Neuronal stem cell (in vitro differentiated cells): ENCODE results near the gene MFNG.
A peak's percentile ranks its signal among the peaks of the same experiment; 100 is the strongest.

Experiments
- DNase-seq: peaks from one replicate; pipeline ENCODE4 v3.0.0-alpha.2; 2013; ENCODE audit warnings: low spot score
- H2AFZ ChIP-seq: one replicate; pipeline ENCODE4 v1.6.1; 2013; ENCODE audit warnings: mild to moderate bottlenecking, low read length, inconsistent platforms
- H2AK5ac ChIP-seq: 2 replicates; pipeline ENCODE4 v1.6.1; 2013; ENCODE audit warnings: low read depth, mild to moderate bottlenecking, inconsistent platforms, low read length, moderate library complexity, mixed read lengths
- H2BK120ac ChIP-seq: 2 replicates; pipeline ENCODE4 v1.6.1; 2013; ENCODE audit warnings: low read depth, mild to moderate bottlenecking, inconsistent platforms, low read length, moderate library complexity, mixed read lengths
- H2BK12ac ChIP-seq: one replicate; pipeline ENCODE4 v1.6.1; 2013; ENCODE audit warnings: low read length, inconsistent platforms
- H2BK15ac ChIP-seq: 2 replicates; pipeline ENCODE4 v1.6.1; 2013; ENCODE audit warnings: mild to moderate bottlenecking, low read length, inconsistent platforms, mixed read lengths
- H2BK5ac ChIP-seq: one replicate; pipeline ENCODE4 v1.6.1; 2013; ENCODE audit warnings: inconsistent platforms, mild to moderate bottlenecking, low read length, moderate library complexity
- H3K14ac ChIP-seq: one replicate; pipeline ENCODE4 v1.6.1; 2013; ENCODE audit warnings: low read length, inconsistent platforms
- H3K18ac ChIP-seq: 2 replicates; pipeline ENCODE4 v1.6.1; 2013; ENCODE audit warnings: low read length, inconsistent platforms
- H3K23ac ChIP-seq: 2 replicates; pipeline ENCODE4 v1.6.1; 2013; ENCODE audit warnings: low read depth, mild to moderate bottlenecking, mixed read lengths, low read length, inconsistent platforms; ENCODE audit not compliant: poor library complexity
- H3K27ac ChIP-seq: replicated peaks from 3 replicates; pipeline ENCODE4 v1.5.1; 2013; ENCODE audit warnings: low read length, inconsistent platforms
- H3K27me3 ChIP-seq, 3 experiments: 2 replicates each; pipeline ENCODE4 v1.6.1; 2013; ENCODE audit warnings: low read length in 3 of 3, mild to moderate bottlenecking in 2 of 3, inconsistent platforms in 1 of 3, low read depth in 1 of 3, mixed read lengths in 1 of 3, moderate library complexity in 1 of 3; ENCODE audit not compliant: control insufficient read depth in 3 of 3, insufficient read depth in 3 of 3
- H3K36me3 ChIP-seq, 2 donors: replicated peaks in 1 of 2; 2 replicates each; pipeline ENCODE4 v1.6.1; 2013; ENCODE audit warnings: low read length in 2 of 2; ENCODE audit not compliant: control insufficient read depth in 2 of 2, insufficient read depth in 2 of 2
- H3K4ac ChIP-seq: 2 replicates; pipeline ENCODE4 v1.6.1; 2013; ENCODE audit warnings: inconsistent platforms, mild to moderate bottlenecking, low read length, moderate library complexity
- H3K4me1 ChIP-seq, 2 donors: 1 replicate in 1 of 2; 2 replicates in 1 of 2; pipeline ENCODE4 v1.6.1; 2013; ENCODE audit warnings: low read length in 2 of 2, low read depth in 1 of 2; ENCODE audit not compliant: control insufficient read depth in 2 of 2, insufficient read depth in 1 of 2
- H3K4me2 ChIP-seq: one replicate; pipeline ENCODE4 v1.6.1; 2013; ENCODE audit warnings: mild to moderate bottlenecking, low read length, inconsistent platforms; ENCODE audit not compliant: insufficient read depth, poor library complexity, severe bottlenecking
- H3K4me3 ChIP-seq, 2 donors: 2 replicates each; pipeline ENCODE4 v1.5.1; 2013; ENCODE audit warnings: low read length in 2 of 2, mild to moderate bottlenecking in 2 of 2, inconsistent platforms in 1 of 2, moderate library complexity in 1 of 2
- H3K79me1 ChIP-seq: one replicate; pipeline ENCODE4 v1.6.1; 2013; ENCODE audit warnings: low read depth, mild to moderate bottlenecking, inconsistent platforms, low read length, moderate library complexity
- H3K9ac ChIP-seq: one replicate; pipeline ENCODE4 v1.6.1; 2013; ENCODE audit warnings: mild to moderate bottlenecking, low read depth, low read length, inconsistent platforms; ENCODE audit not compliant: poor library complexity
- H3K9me3 ChIP-seq, 2 donors: replicated peaks in 1 of 2; 2 replicates each; pipeline versions ENCODE3 to v1.6.1; 2013; ENCODE audit warnings: low read length in 2 of 2, mild to moderate bottlenecking in 2 of 2, inconsistent platforms in 1 of 2, low read depth in 1 of 2, mixed read lengths in 1 of 2, moderate library complexity in 1 of 2; ENCODE audit not compliant: control insufficient read depth in 2 of 2, insufficient read depth in 1 of 2
- H4K8ac ChIP-seq: one replicate; pipeline ENCODE4 v1.6.1; 2013; ENCODE audit warnings: low read depth, mild to moderate bottlenecking, inconsistent platforms, low read length, moderate library complexity
- H4K91ac ChIP-seq: one replicate; pipeline ENCODE4 v1.6.1; 2013; ENCODE audit warnings: low read length, low read depth, mild to moderate bottlenecking, inconsistent platforms; ENCODE audit not compliant: poor library complexity
- WGBS, 2 donors: extraction: QIAGEN DNeasy Blood & Tissue Kit; methylation state at CpG; one replicate each; pipeline ENCODE4 v1.1.7; 2013; ENCODE audit warnings: missing lambda C conversion rate in 2 of 2, mixed read lengths in 1 of 2; ENCODE audit not compliant: insufficient read length in 2 of 2, insufficient replicate concordance in 1 of 2; ENCODE audit errors: extremely low coverage in 2 of 2; 5-methylcytosine and 5-hydroxymethylcytosine counted together

Gene MFNG

GRCh38 chr22:37455896-37456295 lies 30.3 kb downstream of the MFNG start:
- H3K27ac ChIP-seq = no peak overlapping the region
- WGBS, 2 donors = no CpG with 5 or more reads among the region's 14 CpGs
- H3K18ac ChIP-seq = peak overlapping the region; percentile 11
- H2AFZ ChIP-seq = no peak overlapping the region
- no peak overlapping the region for H3K14ac ChIP-seq
- peak overlapping the region; percentile 3 for H2AK5ac ChIP-seq
- H3K4me2 ChIP-seq = no peak overlapping the region
- no peak overlapping the region for H2BK120ac ChIP-seq
- H3K9me3 ChIP-seq = no peaks in the 10 kb centered on the region
- no peak for DNase-seq
- H3K4me1 ChIP-seq = peaks cover 0 to 13% of the 10 kb centered on the region in 2 donors
- no peaks in the 10 kb centered on the region for H3K79me1 ChIP-seq
- no peak overlapping the region for H4K91ac ChIP-seq
- no peak overlapping the region for H2BK12ac ChIP-seq
- no peak overlapping the region for H4K8ac ChIP-seq
- H2BK15ac ChIP-seq = no peak overlapping the region
- H2BK5ac ChIP-seq = no peak overlapping the region
- no peaks in the 10 kb centered on the region for H3K36me3 ChIP-seq
- no peak overlapping the region for H3K4me3 ChIP-seq
- H3K27me3 ChIP-seq = peaks cover 0 to 31% (median 0%) of the 10 kb centered on the region in 3 experiments
- no peak overlapping the region for H3K4ac ChIP-seq
- no peak overlapping the region for H3K9ac ChIP-seq
- no peak overlapping the region for H3K23ac ChIP-seq

- Histone ChIP-seq H2BK15ac (no peak overlapping the region), H3K18ac (peak overlapping the region; percentile 18), H2BK12ac (no peak overlapping the region), H2AK5ac (no peak overlapping the region), H3K9ac (no peak overlapping the region), H3K4ac (no peak overlapping the region), H3K4me2 (no peak overlapping the region), H3K4me3 (no peak overlapping the region), H4K8ac (no peak overlapping the region), H3K4me1 (peaks cover 0 to 13% of the 10 kb centered on the region in 2 donors), H3K9me3 (no peaks in the 10 kb centered on the region), H3K14ac (no peak overlapping the region), H3K79me1 (no peaks in the 10 kb centered on the region), H3K27me3 (peaks cover 0 to 31% (median 0%) of the 10 kb centered on the region in 3 experiments), H2AFZ (no peak overlapping the region), H3K27ac (no peak overlapping the region), H4K91ac (no peak overlapping the region), H2BK120ac (no peak overlapping the region), H2BK5ac (no peak overlapping the region), H3K36me3 (no peaks in the 10 kb centered on the region), H3K23ac (no peak overlapping the region)
- WGBS, 2 donors = no CpG with 5 or more reads among the region's 21 CpGs
- no peak for DNase-seq
Observed at GRCh38 chr22:37454857-37455686, 31.1 kb downstream of the MFNG start.

- Histone ChIP-seq H2AFZ (no peak overlapping the region), H4K91ac (no peak overlapping the region), H3K27ac (no peak overlapping the region), H2BK15ac (no peak overlapping the region), H3K4ac (no peak overlapping the region), H3K9me3 (no peaks in the 10 kb centered on the region), H2BK120ac (no peak overlapping the region), H3K36me3 (no peaks in the 10 kb centered on the region), H3K4me2 (no peak overlapping the region), H3K9ac (no peak overlapping the region), H3K27me3 (peaks cover 0 to 39% (median 0%) of the 10 kb centered on the region in 3 experiments), H3K23ac (no peak overlapping the region), H3K18ac (no peak overlapping the region), H3K4me3 (no peak overlapping the region), H4K8ac (no peak overlapping the region), H2BK12ac (no peak overlapping the region), H3K14ac (peak overlapping the region; percentile 26), H3K79me1 (no peaks in the 10 kb centered on the region), H2AK5ac (peak overlapping the region; percentile 40), H2BK5ac (no peak overlapping the region), H3K4me1 (peaks cover 0 to 15% of the 10 kb centered on the region in 2 donors)
- DNase-seq = no peak
- no CpG with 5 or more reads among the region's 7 CpGs for WGBS, 2 donors
Observed at GRCh38 chr22:37453696-37454095, 32.5 kb downstream of the MFNG start.

GRCh38 chr22:37451218-37451617 lies 35.0 kb downstream of the MFNG start:
- no peak overlapping the region for H2AK5ac ChIP-seq

More at GRCh38 chr22:37451218-37451617, 35.0 kb downstream of the MFNG start:
- Histone ChIP-seq H3K9ac (no peak overlapping the region), H3K4me1 (peaks cover 0 to 14% of the 10 kb centered on the region in 2 donors), H3K27ac (no peak overlapping the region), H3K4me3 (no peak overlapping the region), H4K91ac (no peak overlapping the region), H2BK5ac (no peak overlapping the region), H3K9me3 (no peaks in the 10 kb centered on the region), H3K4me2 (no peak overlapping the region), H3K79me1 (no peaks in the 10 kb centered on the region), H2AFZ (no peak overlapping the region), H2BK15ac (no peak overlapping the region), H2BK120ac (no peak overlapping the region), H3K14ac (no peak overlapping the region), H3K18ac (no peak overlapping the region), H3K23ac (no peak overlapping the region), H2BK12ac (no peak overlapping the region), H3K27me3 (peaks cover 0 to 33% (median 0%) of the 10 kb centered on the region in 3 experiments), H3K4ac (no peak overlapping the region), H4K8ac (no peak overlapping the region), H3K36me3 (no peaks in the 10 kb centered on the region)
- DNase-seq = no peak
- no CpG with 5 or more reads among the region's 1 CpG for WGBS, 2 donors
